Esophagus muscularis mucosa (tissue), 4 donors: ENCODE data around the gene C15orf62.

Source experiments
- CTCF ChIP-seq, 3 experiments: fragments of 200-600 bp in 2 of 3; fragments of 450-650 bp in 1 of 3; sonication (generic) in 2 of 3; IDR thresholded peaks; one replicate each; pipeline ENCODE4 v1.5.1; 2017 to 2019; ENCODE audit warnings: antibody characterized with exemption in 3 of 3, mild to moderate bottlenecking in 2 of 3, moderate library complexity in 1 of 3
- EP300 ChIP-seq: sonication (generic); formaldehyde crosslinking; IDR thresholded peaks from one replicate; pipeline ENCODE4 v1.6.1; 2017; ENCODE audit warnings: antibody characterized with exemption
- POLR2A ChIP-seq: fragments of 450-650 bp; IDR thresholded peaks from one replicate; pipeline ENCODE4 v1.6.1; 2017; ENCODE audit warnings: antibody characterized with exemption, moderate library complexity, mild to moderate bottlenecking, low read depth
- POLR2AphosphoS5 ChIP-seq, 2 donors: sonication (generic); formaldehyde crosslinking; IDR thresholded peaks; one replicate each; pipeline ENCODE4 v1.6.1; 2017; ENCODE audit warnings: antibody characterized with exemption in 2 of 2

- TF ChIP-seq CTCF (IDR thresholded peaks at IDR 0.05), result peak in 1 of 3 experiments; percentile 50
- no peak for TF ChIP-seq POLR2AphosphoS5 (IDR thresholded peaks at IDR 0.05)
- no peak for TF ChIP-seq POLR2A
- TF ChIP-seq EP300, result no peak
Observed at GRCh38 chr15:40782609-40783227, 12.9 kb downstream of the C15orf62 start.
